Upper lobe of left lung (tissue), 4 donors: Measurements from ENCODE around the gene USP26.

Source experiments
- CTCF ChIP-seq, 6 experiments: fragments of 450-650 bp in 4 of 6; fragments of 200-600 bp in 2 of 6; sonication (generic) in 2 of 6; IDR thresholded peaks; one replicate each; pipeline ENCODE4 v1.5.1; 2016 to 2019; ENCODE audit warnings: antibody characterized with exemption in 6 of 6
- EP300 ChIP-seq, 4 donors: sonication (generic); formaldehyde crosslinking; IDR thresholded peaks; one replicate each; pipeline ENCODE4 v1.5.1; 2017; ENCODE audit warnings: antibody characterized with exemption in 4 of 4, control low read depth in 2 of 4
- POLR2A ChIP-seq, 4 donors: fragments of 450-650 bp; IDR thresholded peaks; one replicate each; pipeline ENCODE4 v1.5.1; 2016 to 2017; ENCODE audit warnings: antibody characterized with exemption in 4 of 4, mild to moderate bottlenecking in 2 of 4
- POLR2AphosphoS5 ChIP-seq, 2 donors: sonication (generic); formaldehyde crosslinking; IDR thresholded peaks; one replicate each; pipeline ENCODE4 v1.5.1; 2017; ENCODE audit warnings: antibody characterized with exemption in 2 of 2

- TF ChIP-seq POLR2A (IDR thresholded peaks at IDR 0.05): no peak
- TF ChIP-seq CTCF (IDR thresholded peaks at IDR 0.05): no peak
- TF ChIP-seq POLR2AphosphoS5 (IDR thresholded peaks at IDR 0.05): no peak
- no peak for TF ChIP-seq EP300 (IDR thresholded peaks at IDR 0.05)
Observed at GRCh38 chrX:132983496-132983895, 113.4 kb downstream of the USP26 start.
